Left renal pelvis (tissue), 4 donors: ENCODE results near the gene WFDC13. TPM values are rescaled to one million over a fixed set of nuclear protein-coding genes. Genes with fewer than 3 reads are reported as not detected.
"Not testable (repeated sequence)": the region's sequence is repeated elsewhere in the genome, so short reads cannot be mapped to it uniquely, and the experiment has no call there.

Source experiments
- DNase-seq, 4 donors: peaks; one replicate each; pipeline ENCODE4 v3.0.0-alpha.2; 2013; ENCODE audit warnings: low read depth in 4 of 4, low spot score in 3 of 4
- polyA plus RNA-seq, 4 donors: library from polyadenylated mRNA; unstranded; fragments of 120-200 nt; gene quantifications; one replicate each; pipeline ENCODE4 v1.2.1, GENCODE V29; 2013; ENCODE audit not compliant: insufficient read length in 4 of 4

The WFDC13 gene, protein sequence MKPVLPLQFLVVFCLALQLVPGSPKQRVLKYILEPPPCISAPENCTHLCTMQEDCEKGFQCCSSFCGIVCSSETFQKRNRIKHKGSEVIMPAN
- polyA plus RNA-seq: under 1 TPM in 1 of 4 donors, not detected in 3; 0.13 TPM

DNA sequence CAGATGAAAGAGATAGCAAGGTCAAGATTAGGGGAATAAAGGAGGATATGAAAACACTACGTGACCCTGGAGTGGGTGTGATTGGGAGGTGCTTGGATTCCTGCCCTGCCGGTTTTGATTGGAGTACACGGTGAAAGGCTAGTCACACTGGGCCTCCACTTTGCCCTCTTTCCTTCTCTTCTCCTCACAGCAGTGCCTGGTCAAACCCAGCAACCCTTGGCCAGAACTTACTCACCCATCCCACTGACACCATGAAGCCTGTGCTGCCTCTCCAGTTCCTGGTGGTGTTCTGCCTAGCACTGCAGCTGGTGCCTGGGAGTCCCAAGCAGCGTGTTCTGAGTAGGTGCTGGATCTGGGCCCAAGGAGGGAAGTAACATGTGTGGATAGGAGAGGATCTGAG, at the start of gene WFDC13:
TSS of gene WFDC13 (plus strand) at position 166 of the 400 bp plus-strand sequence. CDS start at position 252, 86 bp downstream.
- no peak for DNase-seq

DNA sequence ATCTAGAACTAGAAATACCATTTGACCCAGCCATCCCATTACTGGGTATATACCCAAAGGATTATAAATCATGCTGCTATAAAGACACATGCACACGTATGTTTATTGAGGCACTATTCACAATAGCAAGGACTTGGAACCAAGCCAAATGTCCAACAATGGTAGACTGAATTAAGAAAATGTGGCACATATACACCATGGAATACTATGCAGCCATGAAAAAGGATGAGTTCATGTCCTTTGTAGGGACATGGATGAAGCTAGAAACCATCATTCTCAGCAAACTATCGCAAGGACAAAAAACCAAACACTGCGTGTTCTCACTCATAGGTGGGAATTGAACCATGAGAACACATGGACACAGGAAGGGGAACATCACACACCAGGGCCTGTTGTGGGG, 44.8 kb upstream of the WFDC13 start:
- not testable (repeated sequence) for DNase-seq

DNA sequence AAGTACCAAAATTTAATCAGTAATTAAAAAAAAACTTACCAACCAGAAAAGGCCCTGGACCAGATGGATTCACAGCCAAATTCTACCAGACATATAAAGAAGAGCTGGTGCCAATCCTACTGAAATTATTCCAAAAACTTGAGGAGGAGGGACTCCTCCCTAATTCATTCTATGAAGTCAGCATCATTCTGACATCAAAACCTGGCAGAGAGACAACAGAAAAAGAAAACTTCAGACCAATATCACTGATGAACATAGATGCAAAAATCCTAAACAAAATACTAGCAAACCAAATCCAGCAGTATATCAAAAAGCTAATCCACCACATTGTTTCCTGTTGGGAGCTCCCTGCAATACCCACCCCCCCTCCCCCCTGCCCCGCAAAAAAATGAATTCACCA, 31.7 kb upstream of the WFDC13 start, which contains the start of gene WFDC11:
TSS of gene WFDC11 (minus strand) at position 101 of the 400 bp plus-strand sequence. CDS start 19,639 bp downstream, outside the sequence.
- no peak for DNase-seq

DNA sequence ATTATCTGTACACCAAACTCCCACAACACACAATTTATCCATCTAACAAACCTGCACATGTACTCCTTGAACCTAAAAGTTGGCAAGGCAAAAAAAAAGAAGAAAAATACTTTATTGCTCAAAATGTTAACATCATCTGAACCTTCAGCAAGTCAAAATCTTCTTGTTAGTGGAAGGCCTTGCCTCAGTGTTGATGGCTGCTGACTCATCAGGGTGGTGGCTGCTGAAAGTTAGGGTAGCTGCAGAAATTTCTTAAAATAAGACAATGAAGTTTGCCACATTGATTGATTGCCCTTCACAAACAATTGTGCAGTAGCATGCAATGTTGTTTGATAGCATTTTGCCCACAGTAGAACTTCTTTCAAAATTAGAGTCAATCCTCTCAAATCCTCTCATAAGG, 29.1 kb upstream of the WFDC13 start:
- no peak for DNase-seq

DNA sequence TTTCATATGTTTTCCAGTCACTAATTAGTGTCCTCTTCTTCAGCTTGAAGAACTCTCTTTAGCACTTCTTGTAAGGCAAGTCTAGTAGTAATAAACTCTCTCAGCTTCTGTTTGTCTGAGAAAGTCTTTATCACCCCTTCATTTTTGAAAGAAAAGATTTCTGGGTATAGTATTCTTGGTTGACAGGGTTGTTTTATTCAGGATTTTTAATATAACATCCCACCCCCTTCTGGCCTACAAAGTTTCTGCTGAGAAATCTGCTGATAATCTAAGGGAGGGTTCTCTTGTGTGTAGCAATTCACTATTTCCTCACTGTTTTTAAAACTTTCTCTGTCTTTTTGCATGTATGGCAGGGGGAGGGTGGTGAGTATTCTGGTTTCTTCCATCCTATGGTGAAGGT, 22.2 kb upstream of the WFDC13 start:
- no peak for DNase-seq

DNA sequence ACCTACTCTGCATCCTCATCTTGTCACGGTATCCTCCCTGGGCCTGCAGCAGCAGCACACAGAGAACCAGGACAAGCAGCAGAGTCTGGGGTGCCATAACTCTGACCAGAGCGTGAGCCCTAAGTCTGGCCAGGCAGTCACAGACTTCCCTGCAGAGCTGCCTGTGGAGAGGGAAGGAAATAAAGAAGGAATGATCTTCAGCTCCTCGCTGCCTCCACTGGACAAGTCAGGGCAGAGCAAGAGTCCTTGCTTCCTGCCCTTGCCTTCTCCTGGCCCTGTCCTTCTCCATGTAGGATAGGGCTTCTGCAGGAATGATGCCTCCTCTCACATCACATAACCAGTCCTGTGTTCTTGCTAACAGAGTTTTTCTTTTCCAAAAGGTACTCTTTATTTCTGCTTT, 15.9 kb upstream of the WFDC13 start:
- DNase-seq: no peak

DNA sequence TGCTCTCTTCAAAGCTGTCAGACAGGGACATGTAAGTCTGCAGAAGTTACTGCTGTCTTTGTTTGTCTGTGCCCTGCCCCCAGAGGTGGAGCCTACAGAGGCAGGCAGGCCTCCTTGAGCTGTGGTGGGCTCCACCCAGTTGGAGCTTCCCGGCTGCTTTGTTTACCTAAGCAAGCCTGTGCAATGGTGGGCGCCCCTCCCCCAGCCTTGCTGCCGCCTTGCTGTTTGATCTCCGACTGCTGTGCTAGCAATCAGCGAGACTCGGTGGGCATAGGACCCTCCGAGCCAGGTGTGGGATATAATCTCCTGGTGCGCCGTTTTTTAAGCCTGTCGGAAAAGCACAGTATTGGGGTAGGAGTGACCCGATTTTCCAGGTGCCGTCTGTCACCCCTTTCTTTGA, 8.5 kb upstream of the WFDC13 start:
- not testable (repeated sequence) for DNase-seq

DNA sequence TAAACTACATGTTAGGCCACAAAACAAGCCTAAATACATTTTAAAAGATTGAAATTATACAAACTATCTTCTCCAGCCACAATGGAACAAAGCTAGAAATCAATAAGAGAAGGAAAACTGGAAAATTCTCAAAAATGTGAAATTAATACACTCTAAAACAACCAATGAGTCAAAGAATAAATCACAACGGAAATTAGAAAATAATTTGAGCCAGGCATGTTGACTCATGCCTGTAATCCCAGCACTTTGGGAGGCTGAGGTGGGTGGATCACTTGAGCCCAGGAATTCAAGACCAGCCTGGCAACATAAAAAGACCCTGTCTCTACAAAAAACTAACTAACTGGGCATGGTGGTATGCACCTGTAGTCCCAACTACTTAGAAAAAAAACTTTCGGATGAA, 6.3 kb upstream of the WFDC13 start:
- no peak for DNase-seq

DNA sequence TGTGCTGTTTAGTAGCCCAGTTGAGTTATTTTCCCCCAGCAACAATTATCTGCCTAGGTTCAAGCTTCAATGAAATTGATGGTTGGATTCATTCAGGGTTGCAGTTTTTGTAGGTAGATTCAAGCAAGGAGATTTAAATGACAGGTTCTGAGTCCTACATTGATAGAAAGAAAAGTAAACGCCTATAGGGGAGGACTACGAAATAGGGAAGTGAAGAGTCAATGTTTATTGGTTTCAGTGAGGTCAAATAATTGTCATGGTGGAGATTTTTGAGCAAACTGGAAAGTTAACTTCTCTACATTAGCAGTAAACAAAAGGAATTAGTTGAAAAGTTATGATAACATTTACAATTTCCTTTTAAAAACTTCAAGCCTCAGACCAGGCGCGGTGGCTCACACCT, 734 bp upstream of the WFDC13 start:
- DNase-seq: no peak

DNA sequence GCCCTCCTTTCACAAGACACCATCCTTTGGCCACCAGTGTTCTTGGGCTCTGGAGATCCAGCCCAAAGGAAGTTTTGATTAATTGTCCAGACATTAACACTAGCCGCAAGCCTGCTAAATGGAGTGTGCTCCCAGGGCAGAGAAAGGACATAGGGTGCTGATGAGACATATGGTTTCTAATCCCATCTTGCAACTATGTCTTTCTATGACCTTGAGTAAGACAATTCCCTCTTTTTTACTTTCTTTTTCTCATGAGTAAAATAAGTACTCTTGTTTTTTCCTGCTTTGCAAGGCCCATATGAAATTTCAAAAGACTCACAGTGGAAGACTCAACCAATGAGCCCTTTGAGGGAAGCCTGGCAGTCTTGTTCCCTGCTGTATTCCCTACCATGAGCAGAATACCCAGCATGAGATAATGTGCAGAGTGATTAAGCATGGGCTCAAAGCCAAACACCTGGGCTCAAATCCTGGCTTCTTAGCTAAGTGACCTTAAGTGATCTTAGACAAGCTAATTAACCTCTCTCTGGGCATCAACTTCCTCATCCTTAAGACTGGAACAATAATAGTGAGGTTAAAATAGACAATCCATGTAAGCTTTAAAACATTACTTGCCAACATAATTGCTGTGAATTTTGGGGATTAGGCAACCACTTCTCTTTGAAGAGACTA, 3.3 kb downstream of the WFDC13 start, which contains the start of gene WFDC10B:
TSS of gene WFDC10B (minus strand) at position 51 of the 669 bp plus-strand sequence. CDS start 19,027 bp downstream, outside the sequence.
- DNase-seq: no peak

DNA sequence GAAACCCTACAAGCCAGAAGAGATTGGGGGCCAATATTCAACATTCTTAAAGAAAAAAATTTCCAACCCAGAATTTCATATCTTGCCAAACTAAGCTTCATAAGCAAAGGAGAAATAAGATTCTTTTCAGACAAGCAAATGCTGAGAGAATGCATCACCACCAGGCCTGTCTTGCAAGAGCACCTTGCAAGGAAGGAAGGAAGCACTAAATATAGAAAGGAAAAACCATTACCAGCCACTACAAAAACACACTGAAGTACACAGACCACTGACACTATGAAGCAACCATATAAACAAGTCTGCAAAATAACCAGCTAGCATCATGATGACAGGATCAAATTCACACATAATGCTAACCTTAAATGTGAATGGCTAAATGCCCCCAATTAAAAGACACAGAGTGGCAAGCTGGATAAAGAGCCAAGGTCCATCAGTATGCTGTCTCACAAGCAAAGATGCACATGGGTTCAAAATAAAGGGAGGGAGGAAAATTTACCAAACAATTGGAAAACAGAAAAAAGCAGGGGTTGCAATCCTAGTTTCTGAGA, 14.4 kb downstream of the WFDC13 start:
- not testable (repeated sequence) for DNase-seq

DNA sequence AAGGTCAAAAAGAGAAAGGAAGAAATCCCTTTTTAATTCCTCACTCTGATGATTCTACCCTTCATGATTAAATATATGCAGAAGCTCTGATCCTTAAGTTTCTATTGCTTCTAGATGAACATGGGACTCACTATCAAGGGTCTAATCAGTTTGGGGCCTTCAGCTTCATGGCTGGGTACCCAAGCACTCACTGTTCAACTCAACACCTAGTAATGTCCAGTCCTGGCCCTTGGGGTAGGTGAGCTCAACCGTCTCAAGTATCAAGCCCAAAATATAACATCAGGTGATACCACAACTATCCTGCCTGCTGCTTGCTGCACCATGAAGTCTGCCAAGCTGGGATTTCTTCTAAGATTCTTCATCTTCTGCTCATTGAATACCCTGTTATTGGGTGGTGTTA, 20.2 kb downstream of the WFDC13 start, which contains the start of gene SPINT4:
TSS of gene SPINT4 (plus strand) at position 301 of the 400 bp plus-strand sequence. CDS start at position 322, 21 bp downstream.
- DNase-seq: no peak

DNA sequence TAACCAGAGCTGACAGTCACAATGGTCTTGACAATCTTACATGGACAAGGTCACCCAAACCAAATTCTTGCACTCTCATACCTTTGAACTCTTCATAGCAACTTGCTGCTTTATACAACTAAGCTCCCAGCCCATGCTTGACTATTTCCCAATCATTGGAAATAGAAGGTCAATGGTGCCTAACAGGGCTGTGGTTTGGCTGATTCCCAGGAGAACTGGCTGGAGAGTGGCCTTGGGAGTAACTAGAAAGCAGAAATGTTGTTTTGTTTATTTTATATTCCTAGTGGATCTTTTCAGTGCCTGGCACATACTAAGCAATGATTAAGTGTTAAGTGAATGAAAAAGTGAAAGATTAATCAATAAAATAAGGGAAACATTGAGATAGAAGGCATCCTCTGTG, 23.3 kb downstream of the WFDC13 start:
- no peak for DNase-seq

DNA sequence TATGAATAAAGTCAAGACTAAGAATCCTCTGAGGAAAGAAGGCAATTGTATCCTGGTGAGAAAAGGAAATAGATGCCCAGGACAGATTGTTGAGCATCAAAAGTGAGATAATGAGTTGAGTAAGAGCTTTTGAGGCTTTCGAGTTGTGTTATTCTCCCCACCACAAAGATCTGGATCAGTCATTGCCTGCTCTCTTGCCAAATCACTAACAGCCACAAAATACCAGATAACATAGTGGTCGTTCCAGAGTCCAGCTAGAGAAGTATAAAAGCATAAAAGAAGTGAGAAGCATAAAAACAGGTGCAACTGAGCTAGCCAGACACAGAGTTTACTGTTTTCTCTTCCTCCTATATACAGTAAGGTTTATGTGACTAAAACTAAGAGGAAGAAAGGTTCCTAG, 25.2 kb downstream of the WFDC13 start:
- DNase-seq: no peak

DNA sequence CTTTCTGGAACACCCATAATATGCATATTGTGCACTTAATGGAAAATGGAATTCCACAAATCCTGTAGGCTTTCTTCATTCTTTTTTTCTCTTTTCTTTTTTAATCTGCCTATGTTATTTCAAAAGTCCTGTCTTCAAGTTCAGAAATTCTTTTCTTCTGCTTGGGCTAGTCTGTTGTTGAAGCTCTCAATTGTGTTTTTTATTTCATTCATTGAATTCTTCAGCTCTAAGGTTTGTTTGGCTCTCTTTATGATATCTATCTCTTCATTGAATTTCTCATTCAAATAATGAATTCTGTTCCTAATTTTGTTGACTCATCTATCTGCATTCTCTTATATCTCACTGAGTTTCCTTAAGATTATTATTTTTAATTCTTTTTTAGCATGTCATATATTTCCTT, 30.4 kb downstream of the WFDC13 start:
- DNase-seq: no peak

DNA sequence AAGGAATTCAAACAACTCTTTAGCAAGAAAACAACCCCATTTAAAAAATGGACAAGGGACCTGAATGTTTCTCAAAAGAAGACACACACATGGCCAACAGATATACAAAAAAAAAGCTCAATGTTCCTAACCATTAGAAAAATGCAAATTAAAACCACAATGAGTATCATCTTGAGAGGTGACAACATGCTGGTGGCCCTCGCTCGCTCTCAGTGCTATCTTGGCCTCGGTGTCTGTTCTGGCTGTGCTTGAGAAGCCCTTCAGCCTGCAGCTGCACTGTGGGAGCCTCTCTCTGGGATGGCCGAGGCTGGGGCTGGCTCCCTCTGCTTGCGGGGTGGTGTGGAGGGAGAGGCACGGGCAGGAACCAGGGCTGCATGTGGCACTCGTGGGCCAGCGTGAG, 33.7 kb downstream of the WFDC13 start:
- DNase-seq: no peak

DNA sequence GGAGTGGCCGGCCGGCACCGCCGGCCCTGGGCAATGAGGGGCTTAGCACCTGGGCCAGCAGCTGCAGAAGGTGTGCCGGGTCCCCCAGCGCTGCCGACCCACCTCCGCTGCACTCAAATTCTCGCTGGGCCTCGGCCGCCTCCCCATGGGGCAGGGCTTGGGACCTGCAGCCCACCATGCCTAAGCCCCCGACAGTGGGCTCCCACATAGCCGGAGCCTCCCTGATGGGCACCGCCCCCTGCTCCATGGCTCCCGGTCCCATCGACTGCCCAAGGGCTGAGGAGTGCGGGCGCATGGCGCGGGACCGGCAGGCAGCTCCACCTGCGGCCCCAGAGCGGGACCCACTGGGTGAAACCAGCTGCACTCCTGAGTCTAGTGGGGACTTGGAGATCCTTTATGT, 34.1 kb downstream of the WFDC13 start:
- no peak for DNase-seq

DNA sequence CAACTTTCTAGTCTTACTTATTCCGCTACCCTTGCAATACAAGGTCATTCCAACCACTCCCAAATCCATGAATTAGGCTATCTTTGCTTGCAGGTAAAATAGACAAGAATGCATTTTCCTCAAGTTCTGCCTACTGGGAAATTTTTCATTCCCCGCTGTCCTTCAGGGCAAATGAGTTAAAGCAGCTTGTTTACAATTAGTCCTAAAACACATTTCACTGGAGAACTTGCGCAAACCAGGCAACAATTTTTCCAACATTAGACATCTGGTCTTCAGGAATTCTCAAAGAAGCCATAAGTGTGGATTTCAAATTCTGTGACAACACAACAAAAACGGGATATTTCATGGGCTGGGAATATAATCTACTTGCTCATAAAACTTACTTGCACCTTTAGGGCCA, 40.8 kb downstream of the WFDC13 start:
- no peak for DNase-seq

DNA sequence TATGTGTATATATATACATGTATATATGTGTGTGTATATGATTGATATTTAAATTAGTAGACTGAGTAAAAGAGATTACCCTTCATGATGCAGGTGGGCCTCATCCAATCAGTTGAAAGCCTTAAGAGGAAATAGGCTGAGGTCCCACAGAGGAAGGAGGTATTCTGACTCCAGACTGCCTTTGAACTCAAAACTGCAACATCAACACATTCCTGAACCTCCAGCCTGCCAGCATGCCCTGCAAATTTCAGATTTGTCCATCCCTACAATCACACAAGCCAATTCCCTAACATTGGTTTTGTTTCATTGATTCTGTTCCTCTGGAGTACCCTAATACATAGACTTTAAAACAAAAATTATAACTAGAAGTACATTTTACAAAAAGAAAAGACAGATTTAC, 43.2 kb downstream of the WFDC13 start:
- no peak for DNase-seq

DNA sequence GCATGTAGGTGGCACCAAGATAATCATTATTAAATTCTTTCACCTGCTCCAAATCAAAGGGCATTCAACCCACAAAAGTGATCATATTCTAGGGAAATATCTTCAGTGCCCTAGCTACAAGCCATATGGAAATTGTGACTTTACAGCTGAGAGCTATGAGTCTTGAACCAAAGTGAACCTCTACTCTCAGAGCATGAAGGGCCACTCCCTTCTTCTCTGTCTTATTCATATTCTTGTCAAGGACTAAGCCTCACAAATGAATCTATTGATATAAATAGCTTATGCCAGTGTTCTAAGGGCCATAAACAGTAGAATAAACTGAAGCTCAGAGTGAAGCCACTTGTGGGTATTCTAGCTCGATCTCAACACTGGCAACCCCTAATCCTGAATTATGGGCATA, 49.9 kb downstream of the WFDC13 start:
- DNase-seq: no peak

DNA sequence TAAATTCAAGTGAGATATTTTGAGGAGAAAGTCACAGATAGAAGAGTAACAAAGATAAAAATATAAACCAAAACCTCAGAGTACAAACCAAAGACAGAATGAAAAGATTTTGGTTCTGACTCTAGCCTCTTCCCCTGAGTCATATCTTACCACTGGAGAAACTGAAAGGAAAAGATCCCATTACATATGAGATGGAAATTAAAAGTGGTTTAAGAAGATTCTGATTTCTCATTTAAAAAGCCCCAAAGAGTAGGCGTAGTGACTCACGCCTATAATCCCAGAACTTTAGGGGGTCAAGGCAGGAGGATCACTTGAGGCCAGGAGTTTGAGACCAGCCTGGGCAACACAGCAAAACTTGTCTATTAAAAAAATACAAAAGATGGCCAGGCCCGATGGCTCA, 50.9 kb downstream of the WFDC13 start:
- DNase-seq: no peak

DNA sequence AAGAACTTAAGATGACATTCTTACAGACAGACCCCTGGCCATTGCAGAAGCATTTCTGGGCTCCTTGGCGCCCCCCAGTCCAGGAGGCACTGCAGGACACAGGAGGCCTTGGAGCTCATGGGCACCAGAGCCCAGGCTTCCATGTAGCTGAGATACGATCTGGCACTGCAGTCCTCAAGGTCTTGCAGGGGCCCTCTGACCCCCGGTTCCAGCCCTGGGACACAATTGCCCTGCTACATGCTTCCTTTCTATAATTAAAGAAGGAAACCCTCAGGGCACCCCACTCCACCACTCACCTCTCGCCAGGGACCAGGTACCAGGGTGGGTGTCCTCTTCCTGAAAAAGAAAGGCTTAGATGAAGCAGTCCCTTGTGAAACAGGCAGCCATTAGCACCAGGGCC, 56.3 kb downstream of the WFDC13 start:
- no peak for DNase-seq
